Sigmoid colon (tissue), 7 donors: ENCODE results near the gene CC2D2A. TPM values are rescaled to one million over a fixed set of nuclear protein-coding genes. Genes with fewer than 3 reads are reported as not detected.

Source experiments
- DNase-seq: peaks from one replicate; pipeline ENCODE4 v3.0.0-alpha.2; 2019
- H3K27ac ChIP-seq, 4 donors: fragments of 200-600 bp; sonication (generic); one replicate each; pipeline ENCODE4 v1.5.1; 2016 to 2019; ENCODE audit warnings: mild to moderate bottlenecking in 1 of 4
- H3K27me3 ChIP-seq, 3 donors: fragments of 200-600 bp; sonication (generic); one replicate each; pipeline ENCODE4 v1.5.1; 2019; ENCODE audit warnings: mild to moderate bottlenecking in 1 of 3
- H3K36me3 ChIP-seq, 4 donors: fragments of 200-600 bp; sonication (generic); one replicate each; pipeline ENCODE4 v1.5.1; 2016 to 2019
- H3K4me1 ChIP-seq, 4 donors: fragments of 200-600 bp; sonication (generic); one replicate each; pipeline ENCODE4 v1.5.1; 2017 to 2019
- H3K4me3 ChIP-seq, 4 donors: fragments of 200-600 bp; sonication (generic); one replicate each; pipeline ENCODE4 v1.5.1; 2017 to 2019; ENCODE audit warnings: mild to moderate bottlenecking in 2 of 4, moderate library complexity in 1 of 4
- H3K9me3 ChIP-seq, 4 donors: fragments of 200-600 bp in 3 of 4; sonication (generic) in 3 of 4; one replicate each; pipeline versions ENCODE4 v1.5.1 to v1.6.1; 2013 to 2019
- CTCF ChIP-seq, 4 experiments: fragments of 450-650 bp in 3 of 4; fragments of 200-600 bp in 1 of 4; IDR thresholded peaks; one replicate each; pipeline ENCODE4 v1.5.1; 2016 to 2019; ENCODE audit warnings: antibody characterized with exemption in 4 of 4, mild to moderate bottlenecking in 3 of 4, moderate library complexity in 2 of 4
- EP300 ChIP-seq, 4 donors: sonication (generic); formaldehyde crosslinking; IDR thresholded peaks; one replicate each; pipeline ENCODE4 v1.6.1; 2017; ENCODE audit warnings: antibody characterized with exemption in 4 of 4
- POLR2A ChIP-seq, 2 donors: fragments of 450-650 bp; IDR thresholded peaks; one replicate each; pipeline ENCODE4 v1.6.1; 2016; ENCODE audit warnings: antibody characterized with exemption in 2 of 2, mild to moderate bottlenecking in 2 of 2, moderate library complexity in 2 of 2
- POLR2AphosphoS5 ChIP-seq, 4 donors: sonication (generic); formaldehyde crosslinking; IDR thresholded peaks; one replicate each; pipeline ENCODE4 v1.6.1; 2017; ENCODE audit warnings: antibody characterized with exemption in 4 of 4
- WGBS, 2 donors: extraction: QIAGEN DNeasy Blood & Tissue Kit; methylation state at CpG; one replicate each; pipeline ENCODE4 v1.1.7; 2013; 5-methylcytosine and 5-hydroxymethylcytosine counted together
- intact Hi-C: fragments of 100-400 bp; cut with DNase I; formaldehyde crosslinking; loops from one replicate; pipeline ENCODE4 v1.15.1; 2023
- polyA plus RNA-seq, 3 donors: library from polyadenylated mRNA; stranded (reverse); fragments of 200-250 nt; gene quantifications; one replicate each; pipeline ENCODE4 v1.2.3, GENCODE V29; 2013
- total RNA-seq, 4 donors: library from RNA; depleted of rRNA; stranded (reverse); fragments of >200 nt; gene quantifications; one replicate each; pipeline ENCODE4 v1.1.0, GENCODE V29; 2016
- donor health status: healthy with polysubstance abuse.
- donor health status: Bipolar disorder and iron deficiency.
- donor health status: healthy.

Gene CC2D2A
- total and polyA plus RNA-seq, 7 donors: 2.5 to 113 (median 41.0) TPM

- no peaks in the 10 kb centered on the region for H3K27me3 ChIP-seq
- no peak for TF ChIP-seq CTCF (IDR thresholded peaks at IDR 0.05)
- TF ChIP-seq EP300 (IDR thresholded peaks at IDR 0.05): no peak
- TF ChIP-seq POLR2AphosphoS5 (IDR thresholded peaks at IDR 0.05): no peak
- no peak for TF ChIP-seq POLR2A (IDR thresholded peaks at IDR 0.05)
- peaks cover 0 to 4% (median 0%) of the 10 kb centered on the region in 4 donors for H3K4me1 ChIP-seq
- H3K9me3 ChIP-seq: no peaks in the 10 kb centered on the region
- WGBS, 2 donors: 92% methylated on average over 3 of the region's 3 CpGs
- no peak overlapping the region for H3K4me3 ChIP-seq
- H3K36me3 ChIP-seq: peaks cover 0 to 62% (median 9%) of the 10 kb centered on the region in 4 donors
- no peak for DNase-seq
- no peak overlapping the region for H3K27ac ChIP-seq
- intact Hi-C loops: no loop called here
Observed at GRCh38 chr4:15502384-15502783, 32.7 kb downstream of the CC2D2A start.

DNA sequence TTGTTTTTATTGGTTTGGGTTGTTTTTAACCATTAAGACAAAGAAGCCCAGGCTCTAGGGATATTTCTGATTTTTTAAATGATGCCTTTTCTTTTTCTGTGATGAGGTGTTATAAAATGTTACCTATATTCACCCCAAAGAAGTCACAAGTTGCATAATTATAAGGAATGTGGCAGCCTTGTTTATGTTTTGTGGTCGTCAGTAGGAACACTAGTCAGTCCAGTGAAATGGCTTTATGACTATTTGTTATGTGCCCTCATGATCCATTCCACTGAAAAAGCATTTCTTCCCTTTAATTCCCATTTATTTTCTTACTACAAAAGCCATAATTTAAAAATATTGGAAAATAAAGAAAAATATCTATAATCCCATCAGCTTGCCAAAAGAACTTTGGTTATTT, 34.4 kb downstream of the CC2D2A start:
- 77 to 84% methylated on average over 1 of the region's 1 CpG for WGBS, 2 donors
- Histone ChIP-seq H3K27me3 (no peaks in the 10 kb centered on the region), H3K4me3 (no peak overlapping the region), H3K4me1 (no peaks in the 10 kb centered on the region), H3K36me3 (peaks cover 0 to 78% (median 14%) of the 10 kb centered on the region in 4 donors), H3K27ac (no peak overlapping the region), H3K9me3 (no peaks in the 10 kb centered on the region)
- intact Hi-C loops: no loop called here
- no peak for DNase-seq
- TF ChIP-seq POLR2A (IDR thresholded peaks at IDR 0.05): no peak
- TF ChIP-seq POLR2AphosphoS5 (IDR thresholded peaks at IDR 0.05): no peak
- TF ChIP-seq CTCF (IDR thresholded peaks at IDR 0.05): no peak
- no peak for TF ChIP-seq EP300 (IDR thresholded peaks at IDR 0.05)

GRCh38 chr4:15506464-15506863, 36.8 kb downstream of the CC2D2A start:
- no peak for TF ChIP-seq POLR2A (IDR thresholded peaks at IDR 0.05)
- no peak for TF ChIP-seq CTCF (IDR thresholded peaks at IDR 0.05)
- no peak for TF ChIP-seq EP300 (IDR thresholded peaks at IDR 0.05)
- TF ChIP-seq POLR2AphosphoS5 (IDR thresholded peaks at IDR 0.05): no peak
- Histone ChIP-seq H3K4me3 (no peak overlapping the region), H3K36me3 (peaks cover 4 to 94% (median 20%) of the 10 kb centered on the region in 4 donors), H3K9me3 (no peaks in the 10 kb centered on the region), H3K27ac (no peak overlapping the region), H3K27me3 (no peaks in the 10 kb centered on the region), H3K4me1 (no peaks in the 10 kb centered on the region)
- 86 to 93% methylated on average over 8 of the region's 8 CpGs for WGBS, 2 donors
- intact Hi-C loops: no loop called here
- DNase-seq: no peak

- Histone ChIP-seq H3K27ac (no peak overlapping the region), H3K4me1 (no peaks in the 10 kb centered on the region), H3K27me3 (no peaks in the 10 kb centered on the region), H3K4me3 (no peak overlapping the region), H3K36me3 (peaks cover 4 to 94% (median 23%) of the 10 kb centered on the region in 4 donors), H3K9me3 (no peaks in the 10 kb centered on the region)
- WGBS, 2 donors: 93 to 97% methylated on average over 4 of the region's 4 CpGs
- TF ChIP-seq CTCF (IDR thresholded peaks at IDR 0.05): no peak
- TF ChIP-seq EP300 (IDR thresholded peaks at IDR 0.05): no peak
- no peak for TF ChIP-seq POLR2A (IDR thresholded peaks at IDR 0.05)
- no peak for TF ChIP-seq POLR2AphosphoS5 (IDR thresholded peaks at IDR 0.05)
- no peak for DNase-seq
- intact Hi-C loops: no loop called here
Observed at GRCh38 chr4:15507679-15508078, 38.0 kb downstream of the CC2D2A start.

- H3K27me3 ChIP-seq: no peaks in the 10 kb centered on the region
- no peaks in the 10 kb centered on the region for H3K9me3 ChIP-seq
- H3K4me1 ChIP-seq: no peaks in the 10 kb centered on the region
- TF ChIP-seq POLR2A (IDR thresholded peaks at IDR 0.05): no peak
- TF ChIP-seq POLR2AphosphoS5 (IDR thresholded peaks at IDR 0.05): no peak
- no peak for TF ChIP-seq CTCF (IDR thresholded peaks at IDR 0.05)
- TF ChIP-seq EP300 (IDR thresholded peaks at IDR 0.05): no peak
- no peak overlapping the region for H3K4me3 ChIP-seq
- intact Hi-C loops: no loop called here
- WGBS, 2 donors: 96 to 97% methylated on average over 6 of the region's 6 CpGs
- peaks cover 7 to 81% (median 20%) of the 10 kb centered on the region in 4 donors for H3K36me3 ChIP-seq
- DNase-seq: no peak
- H3K27ac ChIP-seq: no peak overlapping the region
Observed at GRCh38 chr4:15510961-15511360, 41.3 kb downstream of the CC2D2A start.
